NCI-H1048 (cell line): ENCODE results near the gene ZNF555.
A peak's percentile ranks its signal among the peaks of the same experiment; 100 is the strongest.
"Not testable (repeated sequence)": the region's sequence is repeated elsewhere in the genome, so short reads cannot be mapped to it uniquely, and the experiment has no call there.

ENCODE experiments used
- DNase-seq: peaks from one replicate; lab custom pipeline; 2025; lab: John Stamatoyannopoulos, UW

The ZNF555 gene

DNA sequence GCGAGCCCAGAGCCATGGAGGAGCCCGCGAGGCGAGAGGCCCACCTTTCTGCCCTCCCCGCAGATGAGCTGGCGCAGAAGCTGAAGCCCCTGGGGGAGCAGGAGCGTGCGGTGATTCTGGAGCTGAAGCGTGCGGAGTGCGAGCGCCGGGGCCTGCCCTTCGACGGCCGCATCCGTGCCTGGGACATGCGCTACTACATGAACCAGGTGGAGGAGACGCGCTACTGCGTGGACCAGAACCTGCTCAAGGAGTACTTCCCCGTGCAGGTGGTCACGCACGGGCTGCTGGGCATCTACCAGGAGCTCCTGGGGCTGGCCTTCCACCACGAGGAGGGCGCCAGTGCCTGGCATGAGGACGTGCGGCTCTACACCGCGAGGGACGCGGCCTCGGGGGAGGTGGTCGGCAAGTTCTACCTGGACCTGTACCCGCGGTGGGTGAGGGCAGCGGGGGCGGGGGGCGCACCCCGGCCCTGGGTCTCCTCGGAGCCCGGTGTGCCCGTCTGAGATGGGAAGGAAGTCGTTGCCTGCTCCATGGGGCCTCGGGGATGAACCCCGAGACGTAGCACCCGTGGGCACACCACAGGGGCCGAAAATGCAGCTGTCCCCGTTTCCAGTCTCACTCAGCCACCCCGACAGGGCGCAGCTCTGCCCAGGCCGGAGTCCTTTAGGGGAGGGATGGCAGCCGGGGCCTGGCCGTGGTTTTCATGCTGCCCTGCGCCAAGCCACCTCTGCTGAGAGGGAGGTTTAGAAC, 33.7 kb upstream of the ZNF555 start:
- no peak for DNase-seq

DNA sequence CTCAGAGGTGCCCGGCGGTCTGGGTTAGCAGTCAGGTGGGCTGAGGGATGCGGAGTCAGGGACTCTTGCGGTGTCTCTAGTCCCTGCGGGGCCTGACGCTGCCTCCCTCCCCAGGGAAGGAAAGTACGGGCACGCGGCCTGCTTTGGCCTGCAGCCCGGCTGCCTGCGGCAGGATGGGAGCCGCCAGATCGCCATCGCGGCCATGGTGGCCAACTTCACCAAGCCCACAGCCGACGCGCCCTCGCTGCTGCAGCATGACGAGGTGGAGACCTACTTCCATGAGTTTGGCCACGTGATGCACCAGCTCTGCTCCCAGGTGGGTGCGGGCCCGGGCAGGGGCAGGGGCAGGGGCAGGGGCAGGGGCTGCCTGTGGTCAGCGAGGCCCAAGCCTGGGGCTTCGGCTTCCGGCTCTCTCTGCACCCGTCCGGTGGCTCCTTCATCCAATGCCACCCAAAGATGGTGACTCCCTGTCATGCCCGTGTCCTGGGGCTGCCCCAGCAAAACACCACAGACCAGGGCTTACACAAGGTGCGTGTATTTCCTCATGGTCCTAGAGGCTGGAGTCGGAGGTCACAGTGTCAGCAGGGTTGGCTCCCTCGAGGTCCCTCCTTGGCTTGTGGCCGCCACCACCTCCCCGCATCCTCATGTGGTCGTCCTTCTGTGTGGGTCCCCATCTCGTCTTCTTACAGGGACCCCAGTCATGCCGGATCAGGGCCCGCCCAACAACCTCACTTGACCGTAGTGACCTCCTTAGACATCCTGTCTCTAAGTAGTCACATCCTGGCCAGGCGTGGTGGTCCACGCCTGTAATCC, 32.9 kb upstream of the ZNF555 start:
- DNase-seq = no peak

DNA sequence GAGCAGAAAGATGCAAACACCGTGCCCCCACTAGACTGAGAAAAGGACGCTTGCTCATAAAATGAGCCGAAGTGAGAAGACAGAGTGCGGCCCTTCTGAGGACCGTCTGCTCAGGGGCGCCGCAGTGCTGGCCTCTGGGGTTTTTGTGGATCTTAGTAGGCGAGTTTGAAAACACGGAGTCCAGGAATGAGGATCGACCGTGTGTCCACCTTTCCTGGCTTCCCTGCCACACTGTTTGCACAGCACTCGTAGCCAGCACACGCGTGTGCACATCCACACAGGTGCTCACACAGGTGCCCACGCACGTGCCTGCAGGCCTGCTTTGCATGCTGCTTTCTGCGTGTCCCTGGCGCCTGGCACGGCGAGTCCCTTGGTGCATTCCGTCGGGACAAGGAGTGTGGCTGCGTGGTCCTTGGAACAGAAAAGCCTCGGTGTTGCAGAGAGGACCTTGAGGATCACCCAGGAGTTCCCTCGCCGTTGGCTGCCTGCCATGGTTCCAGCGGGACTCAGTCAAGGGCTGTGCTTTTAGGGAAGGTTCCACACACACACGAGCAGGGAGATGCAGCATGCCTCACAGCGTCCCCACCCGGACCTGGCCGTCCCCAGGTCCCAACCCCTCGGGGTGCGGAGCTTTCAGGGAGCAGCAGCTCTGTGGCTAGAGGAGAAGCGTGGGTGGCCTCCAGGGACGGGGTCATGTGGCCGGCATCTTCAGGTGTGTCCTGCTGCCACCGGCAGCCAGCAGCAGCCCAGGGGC, 31.7 kb upstream of the ZNF555 start:
- DNase-seq = no peak

DNA sequence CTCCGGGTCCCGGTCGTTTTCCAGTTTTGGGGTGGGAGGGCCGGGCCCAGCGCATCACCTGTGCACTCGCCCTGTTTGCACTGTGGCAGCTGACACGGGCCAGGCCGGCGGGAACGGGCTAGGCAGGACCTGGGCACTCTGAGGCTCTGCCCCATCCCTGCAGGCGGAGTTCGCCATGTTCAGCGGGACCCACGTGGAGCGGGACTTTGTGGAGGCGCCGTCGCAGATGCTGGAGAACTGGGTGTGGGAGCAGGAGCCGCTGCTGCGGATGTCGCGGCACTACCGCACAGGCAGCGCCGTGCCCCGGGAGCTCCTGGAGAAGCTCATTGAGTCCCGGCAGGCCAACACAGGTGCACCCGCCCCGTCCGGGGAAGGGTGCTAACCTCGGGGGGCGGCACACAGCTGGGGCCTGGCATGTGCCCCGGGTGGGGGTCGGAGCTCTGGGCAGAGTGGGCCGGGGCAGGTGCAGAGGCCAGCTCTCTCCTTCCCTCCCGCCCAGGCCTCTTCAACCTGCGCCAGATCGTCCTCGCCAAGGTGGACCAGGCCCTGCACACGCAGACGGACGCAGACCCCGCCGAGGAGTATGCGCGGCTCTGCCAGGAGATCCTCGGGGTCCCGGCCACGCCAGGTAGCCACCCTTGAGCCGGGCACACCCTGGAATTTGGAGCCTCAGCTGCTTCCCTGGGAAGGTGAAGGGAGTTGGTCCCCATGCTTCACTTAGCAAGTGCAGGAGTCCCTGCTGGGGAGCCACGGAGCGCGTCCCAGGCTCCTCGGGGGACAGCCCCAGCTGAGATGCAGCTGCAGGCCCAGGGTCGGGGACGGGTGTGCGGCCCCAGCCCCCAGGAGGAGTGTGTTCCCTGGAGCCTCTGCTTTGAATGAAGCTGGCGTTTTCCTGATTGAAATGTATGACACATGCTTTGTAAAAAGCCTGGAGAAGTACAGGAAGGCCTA, 30.9 kb upstream of the ZNF555 start:
- no peak for DNase-seq

DNA sequence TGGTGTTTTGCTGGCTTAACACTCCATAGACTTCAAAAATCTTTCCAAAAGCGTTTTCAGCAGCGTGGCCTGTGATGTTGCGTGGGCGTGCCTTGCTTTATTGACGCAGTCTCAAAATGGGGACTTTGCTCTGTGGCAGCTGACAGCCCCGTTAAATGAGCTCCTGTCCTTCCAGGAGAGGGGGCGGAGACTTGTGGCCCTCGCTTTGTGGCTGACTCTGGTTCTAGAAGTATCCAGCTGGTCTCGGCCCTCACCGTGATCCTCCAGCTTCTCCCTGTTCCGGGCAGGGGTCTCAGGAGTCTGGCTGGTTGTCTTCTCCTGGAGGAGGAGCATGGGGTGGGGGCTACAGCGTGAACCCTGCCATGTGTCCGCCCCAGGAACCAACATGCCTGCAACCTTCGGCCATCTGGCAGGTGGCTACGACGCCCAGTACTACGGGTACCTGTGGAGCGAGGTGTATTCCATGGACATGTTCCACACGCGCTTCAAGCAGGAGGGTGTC, 30.0 kb upstream of the ZNF555 start:
- DNase-seq = no peak

DNA sequence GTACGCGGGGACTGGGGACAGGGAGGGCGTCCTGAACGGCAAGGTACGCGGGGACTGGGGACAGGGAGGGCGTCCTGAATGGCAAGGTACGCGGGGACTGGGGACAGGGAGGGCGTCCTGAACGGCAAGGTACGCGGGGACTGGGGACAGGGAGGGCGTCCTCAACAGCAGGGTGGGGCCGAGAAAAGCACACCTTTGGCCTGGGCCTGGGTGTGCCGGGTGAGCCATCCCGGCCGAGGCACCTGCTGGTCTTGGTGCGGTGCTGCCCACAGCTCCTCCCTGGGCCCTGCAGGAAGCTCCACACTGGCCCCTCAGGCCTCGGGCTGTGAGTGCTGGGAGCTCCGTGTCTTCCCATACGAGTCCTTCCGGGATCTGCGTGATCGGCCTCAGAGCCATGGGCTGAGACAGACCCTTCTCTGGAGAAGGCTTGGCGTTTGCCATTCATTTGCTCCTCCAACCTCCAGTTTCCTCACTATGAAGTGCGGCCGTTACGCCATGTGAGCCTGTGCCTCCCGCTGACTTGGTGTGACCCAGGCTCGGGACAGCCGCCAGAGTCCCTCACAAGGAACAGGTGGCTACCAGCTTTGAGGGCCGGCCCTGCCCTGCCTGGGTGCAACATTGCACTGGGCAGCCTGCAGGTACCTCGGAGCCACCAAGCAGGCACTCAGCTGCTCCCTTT, 29.4 kb upstream of the ZNF555 start:
- DNase-seq = no peak

DNA sequence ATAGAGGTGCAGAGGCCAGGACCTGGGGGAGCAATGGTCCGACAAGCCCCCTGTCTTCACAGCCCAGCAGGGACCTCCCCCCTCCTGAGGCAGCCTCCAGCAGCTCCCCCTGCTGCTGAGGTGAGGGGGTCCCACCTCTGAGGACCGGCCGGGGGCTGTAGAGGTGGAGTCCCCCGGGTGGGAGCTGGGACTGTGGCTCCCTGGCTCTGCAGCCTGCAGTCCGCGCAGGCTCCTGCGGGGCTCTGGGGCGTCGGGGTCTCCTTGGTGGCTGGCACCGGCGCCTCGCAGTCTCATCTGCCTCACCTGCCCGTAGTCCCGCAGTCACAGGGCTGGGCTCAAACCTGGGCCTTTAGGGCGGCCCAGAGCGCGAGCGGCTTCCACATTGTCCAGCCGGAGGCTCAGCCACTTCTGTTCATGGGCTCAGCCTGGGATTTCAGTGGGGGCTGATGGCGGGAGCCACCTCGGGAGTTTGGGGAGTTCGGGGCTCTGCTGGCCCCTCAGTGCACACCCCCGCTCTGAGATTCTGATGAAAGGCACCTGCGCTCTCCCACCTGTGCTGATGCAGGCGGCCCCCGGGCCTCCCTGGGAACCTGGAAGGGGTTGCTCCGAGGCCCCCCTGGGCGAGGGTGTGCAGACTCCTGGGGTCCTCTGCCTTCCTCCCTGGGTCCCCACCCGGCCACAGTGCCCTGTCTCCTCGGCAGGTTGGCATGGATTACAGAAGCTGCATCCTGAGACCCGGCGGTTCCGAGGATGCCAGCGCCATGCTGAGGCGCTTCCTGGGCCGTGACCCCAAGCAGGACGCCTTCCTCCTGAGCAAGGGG, 28.7 kb upstream of the ZNF555 start:
- DNase-seq = no peak

DNA sequence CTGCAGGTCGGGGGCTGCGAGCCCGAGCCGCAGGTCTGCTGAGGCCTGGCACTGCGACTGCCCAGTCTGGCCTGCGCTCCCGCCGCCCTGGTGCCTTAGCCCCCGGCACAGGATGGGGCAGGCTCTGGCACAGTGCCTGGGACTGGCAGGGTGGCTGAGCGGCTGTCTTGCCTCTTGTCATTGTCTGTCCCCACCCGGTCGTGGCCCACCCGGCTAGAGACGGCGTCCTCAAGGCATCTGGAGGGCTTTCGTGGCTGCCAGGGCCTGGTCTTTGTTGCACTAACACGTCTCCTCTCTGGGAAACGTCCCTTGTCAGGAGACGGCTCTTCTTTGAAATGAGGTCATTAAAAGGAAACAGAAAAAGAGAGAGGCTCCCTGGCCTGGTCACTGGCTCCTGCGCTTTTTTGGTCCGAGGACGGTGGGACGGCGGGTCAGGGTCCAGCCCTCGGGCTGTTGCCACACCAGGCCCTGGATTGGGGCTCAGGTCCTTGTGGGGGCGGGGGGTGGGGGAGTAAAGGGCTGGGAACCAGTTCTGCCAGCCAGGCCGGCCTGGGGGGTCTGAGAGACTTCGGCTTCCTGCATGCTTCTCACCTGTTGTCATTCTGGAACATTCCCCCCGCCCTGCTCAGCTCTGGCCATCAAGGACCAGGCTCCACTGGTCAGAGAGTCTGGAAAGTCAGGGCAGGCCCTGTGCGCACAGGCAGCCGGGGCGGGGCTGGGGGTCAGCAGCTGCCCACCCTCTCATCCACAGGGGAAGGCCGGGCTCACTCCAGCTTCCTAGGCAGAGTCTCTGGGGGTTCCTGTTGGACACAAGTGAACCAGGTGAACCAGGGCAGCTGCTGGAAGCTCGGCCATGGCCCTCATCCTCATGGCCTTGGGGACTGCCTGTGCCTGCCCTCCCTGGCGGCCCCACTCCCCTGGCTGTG, 27.8 kb upstream of the ZNF555 start:
- no peak for DNase-seq

DNA sequence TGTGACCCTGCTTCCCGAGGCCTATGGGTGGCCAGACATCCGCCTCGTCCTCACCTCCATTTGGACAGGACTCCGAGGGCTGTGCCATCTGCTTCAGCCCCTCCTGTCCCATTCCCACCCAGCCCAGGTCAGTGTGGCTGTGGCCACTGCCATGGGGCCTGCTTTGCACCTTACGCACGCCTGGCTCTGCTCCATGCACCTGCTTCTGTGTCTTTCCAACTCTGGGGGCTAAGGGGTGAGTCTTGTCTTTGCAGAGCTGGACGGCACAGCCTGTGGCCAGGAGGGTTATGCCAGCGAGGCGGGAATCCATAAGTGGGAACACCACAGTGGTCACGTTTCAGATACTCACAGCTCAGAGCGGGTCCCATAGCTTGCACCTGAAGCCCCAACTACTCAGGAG, 26.8 kb upstream of the ZNF555 start:
- no peak for DNase-seq

DNA sequence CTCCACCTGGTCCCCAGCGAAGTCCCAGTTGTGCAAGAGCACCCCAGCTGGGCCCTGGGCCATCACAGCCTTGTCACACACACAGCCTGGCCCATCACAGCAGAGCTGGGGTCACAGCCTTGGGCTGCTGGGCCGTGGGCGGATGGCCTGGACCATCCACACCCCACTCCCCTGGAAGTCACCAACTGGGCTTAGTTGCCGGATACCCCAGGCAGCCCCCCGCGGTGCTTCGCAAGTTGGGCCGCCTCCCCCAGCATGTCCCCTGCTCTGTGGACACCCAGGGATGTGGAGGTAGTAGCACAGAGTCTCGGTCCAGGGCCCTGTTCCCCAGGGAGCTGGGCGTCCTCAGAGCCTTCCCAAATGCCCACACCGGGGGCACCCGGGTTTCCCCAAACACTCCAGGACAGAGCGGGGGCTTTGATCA, 26.1 kb upstream of the ZNF555 start:
- DNase-seq = no peak

DNA sequence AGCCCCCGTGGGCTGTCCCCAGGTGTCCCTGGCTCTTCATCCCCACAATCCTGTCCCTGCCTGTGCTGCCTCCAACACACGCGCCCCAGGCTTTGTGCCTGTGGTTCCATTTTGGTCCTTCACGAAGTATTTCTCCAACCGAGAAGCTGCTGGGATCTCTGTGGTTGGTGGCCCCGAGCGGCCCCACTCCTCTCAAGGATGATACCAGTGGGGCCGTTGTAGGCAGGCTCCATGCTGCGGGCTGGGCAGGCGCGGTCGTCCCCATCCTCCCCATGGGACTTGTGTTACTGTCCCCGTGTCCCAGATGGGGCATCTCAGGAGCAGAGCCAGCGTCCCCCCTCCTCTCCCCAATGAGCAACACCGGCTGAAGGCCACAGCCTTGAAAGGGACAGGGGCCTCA, 25.4 kb upstream of the ZNF555 start:
- DNase-seq = no peak

DNA sequence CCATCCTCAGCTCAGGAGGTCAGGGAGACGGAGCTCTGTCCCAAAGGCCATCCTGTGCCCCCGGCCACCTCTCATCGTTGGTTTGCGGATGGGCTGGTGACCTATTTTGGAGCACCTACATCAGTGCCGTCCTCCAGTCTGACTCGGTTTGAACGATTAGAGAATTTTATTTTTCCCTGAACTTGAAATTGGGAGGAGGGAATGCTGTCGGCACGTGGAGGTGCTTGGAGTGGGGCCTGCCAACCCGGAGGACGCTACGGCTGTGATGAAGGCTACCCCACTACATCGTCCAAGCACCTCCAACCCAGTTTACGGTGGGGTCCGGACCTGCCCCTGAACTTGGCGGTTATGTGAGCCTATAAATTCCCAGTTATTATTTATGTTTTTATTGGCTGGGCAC, 24.6 kb upstream of the ZNF555 start:
- no peak for DNase-seq

DNA sequence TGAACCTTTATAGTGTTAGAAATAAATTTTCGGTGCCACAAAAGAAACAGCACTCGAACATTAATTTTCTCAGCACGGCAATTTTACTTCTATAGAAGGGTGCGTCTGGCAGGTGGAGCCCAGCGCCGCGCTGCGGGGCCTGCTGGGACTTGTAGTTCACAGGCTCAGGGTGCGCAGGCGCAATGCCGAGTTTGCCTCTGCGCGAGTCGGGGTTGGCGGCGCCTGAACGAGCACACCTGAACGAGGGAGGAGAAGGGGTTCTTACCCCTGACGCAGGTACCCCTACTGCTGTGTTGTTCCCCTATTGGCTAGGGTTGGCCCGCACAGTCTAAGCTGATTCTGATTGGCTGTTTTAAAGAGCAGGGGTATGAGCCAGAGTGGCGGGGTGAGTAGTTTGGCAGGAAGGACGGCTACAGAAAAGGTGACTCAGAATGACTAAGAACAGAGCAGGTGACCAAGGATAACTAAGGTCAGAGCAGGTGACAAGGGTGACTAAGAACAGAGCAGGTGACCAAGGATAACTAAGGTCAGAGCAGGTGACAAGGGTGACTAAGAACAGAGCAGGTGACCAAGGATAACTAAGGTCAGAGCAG, 23.9 kb upstream of the ZNF555 start:
- not testable (repeated sequence) for DNase-seq

DNA sequence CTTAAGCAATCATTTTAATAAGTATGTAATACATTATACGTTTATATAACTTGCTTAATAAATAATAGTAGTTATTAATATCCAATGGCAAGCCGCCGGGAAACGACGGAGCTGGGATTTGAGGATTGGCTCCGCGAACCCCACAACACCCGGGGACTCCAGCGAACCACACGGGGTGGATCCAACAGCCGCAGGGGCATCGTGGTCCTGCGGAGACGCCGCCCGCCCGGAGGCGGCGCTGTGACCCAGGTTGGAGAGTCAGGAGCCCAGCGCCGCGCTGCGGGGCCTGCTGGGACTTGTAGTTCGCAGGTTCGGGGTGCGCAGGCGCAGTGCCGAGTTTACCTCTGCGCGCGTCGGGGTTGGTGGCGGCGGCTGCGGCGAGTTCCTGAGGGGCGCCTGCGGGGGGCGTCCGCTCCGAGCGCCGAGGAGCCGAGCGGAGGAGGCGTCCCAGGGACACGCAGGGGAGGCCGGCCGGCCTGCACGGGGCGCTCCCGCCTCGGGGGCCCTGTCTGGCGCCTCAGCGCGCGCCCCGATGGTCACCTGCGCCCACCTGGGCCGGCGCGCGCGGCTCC, 21.6 kb upstream of the ZNF555 start, which contains the start of gene ZNF554:
Gene ZNF554, plus strand, starts transcription at position 329 of the 572 bp plus-strand sequence. Its CDS starts 204 bp downstream, at position 533.
- peak; percentile 96 for DNase-seq

DNA sequence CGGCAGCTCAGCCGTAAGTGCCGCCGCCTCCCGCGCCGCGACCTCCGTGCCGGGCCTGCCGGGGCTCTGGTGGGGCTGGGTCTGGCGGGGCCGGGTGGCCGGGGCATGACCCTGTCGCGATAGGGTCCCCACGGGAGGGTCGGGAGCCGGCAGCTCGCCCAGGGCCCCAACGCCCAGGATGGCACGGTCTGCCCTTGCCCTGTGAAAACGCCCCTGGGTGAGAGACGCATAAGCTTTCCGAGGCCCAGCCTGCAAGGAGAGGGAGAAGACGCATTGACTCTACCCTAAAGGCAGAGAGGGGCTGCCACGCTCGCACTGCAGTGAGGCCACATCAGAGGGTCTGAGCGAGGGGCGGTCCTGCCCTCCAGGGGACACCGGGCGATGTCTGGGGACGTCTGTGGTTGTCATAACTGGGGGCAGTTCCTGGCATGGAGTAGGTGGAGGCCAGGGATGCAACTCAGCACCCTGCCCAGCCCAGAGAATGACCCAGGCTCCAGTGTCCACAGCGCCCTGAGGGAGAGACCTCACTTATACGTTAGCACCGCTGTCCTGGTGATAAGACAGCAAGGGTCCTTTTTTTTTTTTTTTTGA, 21.1 kb upstream of the ZNF555 start:
- no peak for DNase-seq

DNA sequence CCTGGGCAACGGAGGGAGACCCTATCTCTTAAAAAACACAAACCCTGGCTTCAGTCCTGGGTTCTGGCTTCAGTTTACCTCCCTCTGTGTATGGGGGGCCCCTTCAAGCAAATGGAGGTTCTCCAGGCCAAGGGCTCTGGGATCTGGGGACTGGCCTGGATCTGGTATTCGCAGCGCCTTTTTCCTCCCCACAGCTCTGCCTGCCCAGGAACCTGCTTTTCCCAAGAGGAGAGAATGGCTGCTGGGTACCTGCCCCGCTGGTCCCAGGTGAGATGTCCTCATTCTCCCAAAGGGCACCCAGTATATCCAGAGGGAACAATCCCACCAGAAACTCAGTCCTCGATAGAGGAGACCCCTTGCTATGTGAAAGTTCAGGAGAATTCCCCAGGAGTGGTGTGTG, 18.4 kb upstream of the ZNF555 start:
- DNase-seq = no peak

DNA sequence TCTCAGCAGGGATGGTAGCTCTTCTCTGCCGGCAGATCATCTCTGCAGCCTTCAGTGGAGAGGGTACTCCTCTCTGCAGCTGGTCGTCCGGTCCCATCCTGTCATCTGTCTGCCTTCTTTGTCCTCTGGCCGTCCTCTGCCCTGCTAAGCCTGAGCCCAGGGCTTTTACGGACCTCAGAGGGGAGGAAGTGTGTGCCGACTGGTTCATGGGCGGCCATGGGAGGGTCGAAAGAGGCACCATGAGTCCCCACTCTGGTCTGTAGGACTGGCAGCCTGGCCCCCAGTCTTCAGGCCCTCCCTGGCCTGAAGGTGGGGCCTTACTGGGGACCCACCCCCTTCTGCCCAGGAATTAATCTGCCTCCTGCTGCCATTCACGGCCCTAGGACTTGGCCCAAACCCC, 17.6 kb upstream of the ZNF555 start:
- no peak for DNase-seq

DNA sequence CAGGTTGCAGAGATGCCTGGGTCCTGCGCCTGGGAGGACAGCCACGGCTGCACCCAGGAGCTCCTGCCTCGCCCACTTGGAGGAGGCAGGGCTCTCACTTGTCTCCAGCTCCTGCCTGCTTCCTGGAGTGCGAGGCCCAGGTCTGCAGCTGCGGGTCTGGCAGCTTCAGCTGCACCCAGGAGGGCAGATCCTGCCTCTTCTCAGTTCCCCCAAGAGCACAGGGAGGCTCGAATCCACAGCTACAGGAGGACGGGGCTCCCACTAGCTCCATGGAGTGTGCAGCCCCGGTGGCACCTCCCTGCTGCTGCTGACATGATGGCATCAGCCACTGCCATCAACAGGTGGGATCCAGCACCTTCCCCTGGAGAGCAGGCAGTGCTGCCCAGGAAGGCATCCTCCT, 17.1 kb upstream of the ZNF555 start:
- no peak for DNase-seq
